ENCODE data around the gene HPS4.

Gene HPS4

GRCh38 chr22:26496456-26496855, 12.9 kb upstream of the HPS4 start:
- no peak for DNase-seq

DNA sequence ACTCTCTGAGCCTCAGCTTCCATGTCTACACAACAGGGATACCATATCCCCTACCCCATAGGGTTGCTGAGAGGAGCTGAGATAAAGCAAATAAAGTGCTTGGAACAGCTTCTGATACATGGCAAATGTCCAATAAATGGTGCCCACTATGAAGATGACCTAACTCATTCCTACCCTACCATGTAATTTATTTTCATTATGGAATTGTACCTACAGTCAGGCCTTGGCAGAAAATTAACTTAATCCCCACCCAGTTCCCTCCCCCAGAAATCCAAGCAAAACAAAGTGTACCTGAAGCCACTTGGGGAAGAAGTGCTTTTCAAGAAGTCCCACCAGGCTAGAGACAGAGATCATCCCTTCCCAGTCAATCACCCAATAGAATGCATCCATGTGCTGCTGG, 10.9 kb upstream of the HPS4 start:
- no peak for DNase-seq

- DNase-seq, result no peak
Observed at GRCh38 chr22:26492220-26492619, 8.6 kb upstream of the HPS4 start.

DNA sequence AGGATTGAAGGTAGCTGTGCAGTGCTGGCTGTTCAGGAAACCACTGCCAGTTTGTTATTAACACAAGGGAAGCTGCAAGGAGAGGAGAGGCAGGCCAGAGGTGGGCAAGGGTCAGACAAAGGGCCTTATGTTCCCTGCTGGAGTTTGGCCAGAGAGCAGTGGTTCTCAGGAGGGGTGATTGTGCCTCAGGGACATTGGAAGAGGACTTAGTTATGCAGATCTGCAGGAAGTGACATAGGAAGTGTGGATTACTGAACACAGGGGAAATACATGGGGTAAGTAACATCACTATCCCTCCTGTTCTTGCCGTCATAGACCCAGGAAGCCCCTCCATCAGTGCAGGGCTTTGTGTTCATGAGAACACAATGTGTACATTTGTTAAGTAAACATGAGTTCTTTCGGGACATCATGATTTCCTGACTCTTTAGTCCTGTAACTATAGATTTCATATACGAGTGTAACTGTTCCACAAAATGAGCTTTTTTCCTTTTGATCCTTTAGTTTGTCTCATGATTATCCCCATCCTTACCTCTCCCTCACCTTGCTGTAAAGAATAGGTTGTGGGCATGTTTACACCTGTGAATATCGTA, 6.0 kb upstream of the HPS4 start:
- no peak for DNase-seq

DNA sequence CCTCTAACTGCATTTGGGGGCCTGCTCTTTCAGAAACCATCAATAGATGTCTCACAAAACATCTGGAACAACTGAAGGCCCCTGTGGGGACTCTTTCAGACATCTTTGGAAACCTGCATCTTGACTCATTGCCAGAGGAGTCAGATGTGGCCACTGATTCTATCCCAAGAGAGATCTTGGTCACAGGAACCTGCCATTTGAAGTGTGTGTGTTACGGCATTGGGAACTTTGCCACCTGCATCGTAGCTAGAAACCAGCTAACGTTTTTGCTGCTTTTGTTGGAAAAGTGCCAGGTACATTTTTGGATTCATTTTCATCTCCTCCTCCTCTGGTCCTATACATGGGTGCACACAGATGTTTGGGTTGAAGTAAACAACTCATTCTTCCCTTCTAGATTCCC, 4.4 kb upstream of the HPS4 start:
- no peak for DNase-seq

DNA sequence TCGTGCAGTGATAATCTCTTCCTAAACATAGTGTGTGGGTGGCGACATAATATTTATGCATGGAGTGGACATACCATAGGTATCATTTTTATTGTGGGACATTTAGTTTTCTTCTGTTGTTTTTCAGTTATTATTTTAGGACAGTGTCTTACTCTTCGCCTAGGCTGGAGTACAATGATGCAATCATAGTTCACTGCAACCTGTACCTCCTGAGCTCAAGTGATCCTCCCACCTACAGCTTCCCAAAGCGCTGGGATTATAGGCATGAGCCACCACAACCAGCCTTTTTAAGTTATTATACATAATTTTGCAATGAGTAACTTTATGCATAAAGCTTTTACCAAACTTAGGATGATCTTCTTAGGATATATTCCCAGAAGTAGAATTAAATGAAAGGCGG, 2.8 kb upstream of the HPS4 start:
- DNase-seq, result no peak

DNA sequence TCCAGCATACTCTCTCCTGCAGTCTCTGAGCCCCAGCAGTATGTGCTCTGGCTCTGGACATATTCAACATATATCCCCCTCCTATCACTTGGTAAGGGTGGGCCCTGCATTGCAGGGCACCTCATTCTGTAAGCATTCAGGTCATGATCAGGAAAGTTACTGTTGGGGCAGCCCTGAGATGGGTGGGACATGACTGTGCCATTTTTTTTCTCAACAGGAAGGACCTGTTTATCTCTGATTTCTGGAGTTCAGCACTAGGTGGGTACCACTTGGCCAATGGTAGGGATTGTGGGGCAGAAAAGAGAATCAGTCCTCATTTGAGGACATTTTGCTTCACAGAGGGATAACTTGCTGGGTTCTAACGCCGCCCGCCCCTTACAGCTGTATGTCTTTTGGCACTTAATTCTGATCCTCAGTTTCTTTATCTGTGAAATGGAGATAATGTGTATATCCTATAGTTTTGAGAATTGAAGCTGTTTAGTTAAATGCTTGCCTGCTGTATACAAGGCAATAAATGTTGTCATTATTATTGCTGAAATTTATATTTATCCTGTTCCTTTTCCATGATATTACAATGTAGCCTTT, 2.3 kb upstream of the HPS4 start:
- DNase-seq, result no peak

DNA sequence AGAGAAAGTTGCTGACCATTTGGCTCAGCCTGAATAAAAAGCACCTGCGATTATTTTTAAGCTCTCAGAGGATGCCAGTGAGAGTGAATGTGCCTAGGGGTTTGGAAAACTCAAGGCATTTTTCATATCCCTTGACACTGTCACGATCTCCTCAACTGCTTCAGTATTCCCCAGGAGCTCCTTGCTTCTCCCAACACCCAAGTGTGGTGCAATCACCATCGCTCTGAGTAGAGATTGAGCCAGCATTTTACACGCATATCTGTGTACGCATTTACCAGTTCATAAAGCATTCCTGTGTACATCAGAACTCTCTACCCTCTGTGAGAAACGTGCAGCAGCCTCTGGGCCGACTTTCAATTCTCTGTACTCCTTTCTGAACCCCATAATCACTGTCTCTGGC, 1.4 kb upstream of the HPS4 start:
- no peak for DNase-seq

DNA sequence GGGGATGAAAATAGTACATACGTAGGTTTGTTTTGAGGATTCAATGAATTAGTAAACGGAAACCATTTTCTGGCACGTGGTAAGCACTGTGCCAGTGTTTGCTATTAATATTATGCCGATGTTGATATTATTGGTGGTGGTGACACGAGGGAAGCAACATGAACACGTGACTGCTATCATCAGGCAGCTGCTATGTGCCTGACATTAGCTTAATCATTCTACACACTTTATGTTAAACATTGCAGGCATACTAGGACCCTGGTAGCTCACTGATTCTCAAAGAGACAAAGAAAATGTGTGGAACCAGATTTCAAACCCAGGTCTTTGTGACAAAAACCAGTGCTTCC, 750 bp upstream of the HPS4 start:
- no peak for DNase-seq

- no peak for DNase-seq
Observed at GRCh38 chr22:26483043-26483438, 542 bp downstream of the HPS4 start.

DNA sequence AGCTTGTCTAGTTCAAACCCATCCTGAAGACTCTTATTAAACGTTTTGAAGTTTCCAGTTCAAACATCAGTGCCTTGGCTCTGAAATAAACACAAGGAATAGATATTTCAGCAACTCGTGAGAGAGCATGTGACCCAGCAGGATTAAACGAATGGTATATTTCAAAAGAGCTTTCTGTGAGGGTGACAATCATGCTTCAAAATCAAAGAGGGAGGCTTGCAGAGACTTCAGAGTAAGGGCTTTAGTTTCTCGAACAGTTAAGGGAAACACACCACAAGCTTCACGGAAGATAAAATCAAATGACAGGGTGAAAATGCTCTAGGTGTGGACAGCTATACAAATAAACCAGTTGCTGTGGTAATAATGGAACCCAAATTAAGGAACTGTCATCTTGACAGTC, 1.4 kb downstream of the HPS4 start:
- DNase-seq, result no peak

GRCh38 chr22:26481694-26482093, 1.9 kb downstream of the HPS4 start:
- no peak for DNase-seq

- DNase-seq, result no peak
Observed at GRCh38 chr22:26481112-26481693, 2.4 kb downstream of the HPS4 start.

DNA sequence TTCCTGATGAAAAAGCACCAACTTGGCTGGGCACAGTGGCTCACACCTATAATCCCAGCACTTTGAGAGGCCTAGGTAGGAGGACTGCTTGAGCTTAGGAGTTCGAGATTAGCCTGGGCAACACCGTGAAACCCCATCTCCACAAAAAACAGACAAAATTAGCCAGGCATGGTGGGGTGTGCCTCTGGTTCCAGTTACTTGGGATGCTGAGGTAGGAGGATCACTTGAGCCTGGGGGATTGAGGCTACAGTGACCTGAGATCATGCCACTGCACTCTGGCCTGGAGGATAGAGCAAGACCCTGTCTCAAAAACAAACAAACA, 3.0 kb downstream of the HPS4 start:
- no peak for DNase-seq

- DNase-seq, result no peak
Observed at GRCh38 chr22:26479792-26480610, 3.6 kb downstream of the HPS4 start.

- DNase-seq, result no peak
Observed at GRCh38 chr22:26479043-26479791, 4.4 kb downstream of the HPS4 start.

DNA sequence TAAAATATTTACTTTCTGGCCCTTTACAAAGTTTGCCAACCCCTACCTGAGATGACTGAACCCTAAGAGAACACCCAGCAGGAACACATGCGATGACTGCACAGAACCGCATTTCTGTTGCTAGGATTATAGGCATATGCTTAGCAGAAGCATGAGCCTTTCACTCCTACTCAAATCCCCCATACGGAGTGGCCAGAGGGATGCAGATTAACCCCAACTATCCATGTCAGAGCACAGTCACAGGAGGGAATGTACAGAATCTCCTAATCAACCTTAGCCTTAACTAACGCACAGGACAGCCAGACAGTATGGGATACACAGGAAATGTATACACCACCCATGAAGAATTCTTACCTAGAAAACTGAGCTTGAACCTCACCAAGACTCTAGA, 6.2 kb downstream of the HPS4 start:
- DNase-seq, result no peak

DNA sequence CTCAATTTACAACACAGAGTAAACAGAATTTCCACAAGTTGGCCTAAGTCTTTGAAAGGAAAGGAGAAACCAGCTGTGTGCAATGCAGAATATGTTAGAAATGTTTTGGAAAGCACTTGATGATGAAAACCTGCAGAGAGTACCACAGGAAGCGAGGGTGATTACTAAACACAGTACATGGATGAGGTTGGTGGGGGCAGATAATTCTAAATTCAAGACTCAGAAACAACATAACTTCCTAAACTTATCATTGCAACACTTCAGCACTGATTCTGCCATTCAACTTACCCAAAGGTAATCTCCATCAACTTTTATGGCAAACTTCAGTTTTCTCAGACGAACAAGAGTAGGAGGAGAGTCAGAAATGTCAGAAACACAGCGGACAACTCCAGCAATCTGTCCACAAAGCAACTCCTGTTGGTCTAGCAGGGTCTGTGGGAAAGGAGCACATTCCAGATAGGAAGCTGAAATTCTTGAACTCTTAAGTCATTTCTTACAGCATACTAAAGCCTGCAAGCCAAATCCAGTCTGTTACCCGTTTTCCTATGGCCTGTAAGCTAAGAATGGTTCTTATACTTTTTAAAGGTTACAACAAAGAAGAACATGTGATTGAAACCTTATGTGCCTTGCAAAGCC, 6.8 kb downstream of the HPS4 start:
- DNase-seq, result no peak

DNA sequence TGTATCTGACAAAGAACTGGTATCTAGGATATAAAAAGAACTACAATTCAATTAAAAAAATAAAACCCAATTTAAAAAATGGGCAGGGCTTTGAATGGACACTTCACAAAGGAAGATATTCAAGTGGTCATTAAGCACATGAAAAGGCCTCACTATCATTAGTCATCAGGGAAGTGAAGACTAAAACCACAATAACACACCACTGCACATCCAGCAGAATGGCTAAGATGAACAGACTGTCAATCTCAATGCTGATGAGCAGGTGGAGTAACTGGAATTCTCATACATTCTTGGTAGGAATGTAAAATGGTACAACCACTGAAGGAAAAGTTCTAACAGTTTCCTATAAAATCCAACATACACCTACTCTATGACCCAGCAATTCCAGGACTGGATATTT, 8.9 kb downstream of the HPS4 start:
- no peak for DNase-seq

- no peak for DNase-seq
Observed at GRCh38 chr22:26471522-26471921, 12.1 kb downstream of the HPS4 start.

GRCh38 chr22:26470807-26471206, 12.8 kb downstream of the HPS4 start:
- no peak for DNase-seq

DNA sequence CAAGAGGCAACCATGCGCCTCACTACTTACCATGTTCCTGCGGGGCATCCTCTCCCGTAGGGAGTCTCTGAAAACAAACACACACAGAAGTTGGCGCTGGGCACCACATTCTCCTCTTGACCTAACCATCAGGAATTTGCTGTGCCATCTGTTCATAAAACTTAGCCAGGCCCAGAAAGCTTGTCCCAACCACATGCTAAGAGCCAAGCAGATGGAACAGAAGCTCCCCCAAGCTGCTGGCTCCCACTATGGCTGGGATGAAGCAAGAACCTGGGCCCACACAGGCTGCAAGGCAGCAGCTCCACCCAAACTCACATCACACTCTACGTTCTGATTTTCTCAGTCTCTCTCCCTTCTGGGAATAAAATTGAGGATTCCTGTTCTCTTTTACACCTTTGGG, 17.4 kb downstream of the HPS4 start:
- no peak for DNase-seq

- DNase-seq, result no peak
Observed at GRCh38 chr22:26464312-26464711, 19.3 kb downstream of the HPS4 start.
